ENCODE measurements around the gene C4orf50. TPM values are rescaled to one million over a fixed set of nuclear protein-coding genes. Genes with fewer than 3 reads are reported as not detected.
A peak's percentile ranks its signal among the peaks of the same experiment; 100 is the strongest.

The C4orf50 gene
- total and polyA plus RNA-seq, 4 donors: under 0.01 to 0.17 TPM; not detected in 2

GRCh38 chr4:5973486-5974220 lies 44.6 kb downstream of the C4orf50 start:
- no peak overlapping the region for H3K4me3 ChIP-seq (ENCODE audit: low read depth in 1 of 3, low read length in 3 of 3)
- H3K4me1 ChIP-seq (ENCODE audit: control insufficient read depth in 4 of 4, insufficient read depth in 4 of 4, low read length in 3 of 4): no peaks in the 10 kb centered on the region
- TF ChIP-seq ATF3 (IDR thresholded peaks at IDR 0.05) (no peak), HNF4G (IDR thresholded peaks at IDR 0.05) (no peak), NR2F2 (IDR thresholded peaks at IDR 0.05) (no peak)
- H3K27me3 ChIP-seq (ENCODE audit: control insufficient read depth in 4 of 4, insufficient read depth in 4 of 4, low read length in 3 of 4): peaks cover 0 to 8% (median 3%) of the 10 kb centered on the region in 4 donors
- DNase-seq (ENCODE audit: low spot score): peak; percentile 27
- H3K36me3 ChIP-seq (ENCODE audit: control insufficient read depth in 4 of 4, insufficient read depth in 3 of 4, low read depth in 1 of 4, low read length in 3 of 4): no peaks in the 10 kb centered on the region
- 76% methylated on average over 25 of the region's 25 CpGs for WGBS
- H3K9ac ChIP-seq (ENCODE audit: low read depth in 1 of 2, low read length in 2 of 2): no peak overlapping the region
- H3K27ac ChIP-seq (ENCODE audit: low read depth in 1 of 2, low read length in 2 of 2): no peak overlapping the region
- no peaks in the 10 kb centered on the region for H3K9me3 ChIP-seq (ENCODE audit: control insufficient read depth in 4 of 4, low read length in 3 of 4)

GRCh38 chr4:5973033-5973432 lies 45.2 kb downstream of the C4orf50 start:
- peaks cover 0 to 8% (median 3%) of the 10 kb centered on the region in 4 donors for H3K27me3 ChIP-seq (ENCODE audit: control insufficient read depth in 4 of 4, insufficient read depth in 4 of 4, low read length in 3 of 4)
- 75% methylated on average over 10 of the region's 10 CpGs for WGBS
- no peaks in the 10 kb centered on the region for H3K9me3 ChIP-seq (ENCODE audit: control insufficient read depth in 4 of 4, low read length in 3 of 4)
- H3K36me3 ChIP-seq (ENCODE audit: control insufficient read depth in 4 of 4, insufficient read depth in 3 of 4, low read depth in 1 of 4, low read length in 3 of 4): no peaks in the 10 kb centered on the region
- no peak overlapping the region for H3K27ac ChIP-seq (ENCODE audit: low read depth in 1 of 2, low read length in 2 of 2)
- TF ChIP-seq HNF4A (conservative IDR thresholded peaks at IDR 0.05) (no peak), FOXA2 (IDR thresholded peaks at IDR 0.05) (no peak), RAD21 (IDR thresholded peaks at IDR 0.05) (no peak)
- no peak overlapping the region for H3K4me3 ChIP-seq (ENCODE audit: low read depth in 1 of 3, low read length in 3 of 3)
- no peak for DNase-seq (ENCODE audit: low spot score)
- H3K4me1 ChIP-seq (ENCODE audit: control insufficient read depth in 4 of 4, insufficient read depth in 4 of 4, low read length in 3 of 4): no peaks in the 10 kb centered on the region
- H3K9ac ChIP-seq (ENCODE audit: low read depth in 1 of 2, low read length in 2 of 2): no peak overlapping the region

GRCh38 chr4:5972571-5972970 lies 45.7 kb downstream of the C4orf50 start:
- DNase-seq (ENCODE audit: low spot score): no peak
- WGBS: 89% methylated on average over 11 of the region's 11 CpGs
- Histone ChIP-seq H3K27me3 (ENCODE audit: control insufficient read depth in 4 of 4, insufficient read depth in 4 of 4, low read length in 3 of 4) (peaks cover 0 to 8% (median 3%) of the 10 kb centered on the region in 4 donors), H3K9me3 (ENCODE audit: control insufficient read depth in 4 of 4, low read length in 3 of 4) (no peaks in the 10 kb centered on the region), H3K27ac (ENCODE audit: low read depth in 1 of 2, low read length in 2 of 2) (no peak overlapping the region), H3K4me3 (ENCODE audit: low read depth in 1 of 3, low read length in 3 of 3) (no peak overlapping the region), H3K9ac (ENCODE audit: low read depth in 1 of 2, low read length in 2 of 2) (no peak overlapping the region), H3K36me3 (ENCODE audit: control insufficient read depth in 4 of 4, insufficient read depth in 3 of 4, low read depth in 1 of 4, low read length in 3 of 4) (no peaks in the 10 kb centered on the region), H3K4me1 (ENCODE audit: control insufficient read depth in 4 of 4, insufficient read depth in 4 of 4, low read length in 3 of 4) (no peaks in the 10 kb centered on the region)
- no peak for TF ChIP-seq ZBTB33 (IDR thresholded peaks at IDR 0.05)
- no peak for TF ChIP-seq RAD21 (IDR thresholded peaks at IDR 0.05)
- no peak for TF ChIP-seq HNF4A (conservative IDR thresholded peaks at IDR 0.05)
- TF ChIP-seq REST (IDR thresholded peaks at IDR 0.05): no peak
